ENCODE measurements around the gene ACHE.
A peak's percentile ranks its signal among the peaks of the same experiment; 100 is the strongest.
"Not testable (repeated sequence)": the region's sequence is repeated elsewhere in the genome, so short reads cannot be mapped to it uniquely, and the experiment has no call there.

ACHE gene
- total RNA-seq: 0.12 to 5.1 (median 0.39) reads per million in 9 experiments

- H3K4me1 Mint-ChIP-seq (ENCODE audit: low read depth in 2 of 2): peaks cover 10 to 16% of the 10 kb centered on the region in 2 donors
- no peak for ATAC-seq (replicated peaks)
- H3K4me3 Mint-ChIP-seq: peak within 1 kb of the TSS; percentile 88 to 93
- H3K27ac Mint-ChIP-seq: peak within 1 kb of the TSS; percentile 76 to 86
- no peaks in the 10 kb centered on the region for H3K9me3 Mint-ChIP-seq
- H3K36me3 Mint-ChIP-seq (ENCODE audit: insufficient read depth): peaks cover 13% of the 10 kb centered on the region
- H3K27me3 Mint-ChIP-seq: peaks cover 51 to 81% of the 10 kb centered on the region in 2 donors
- no peak for DNase-seq
Measured at GRCh38 chr7:100895701-100895955, at the start of gene ACHE. Gene ACHE, minus strand, starts transcription at chr7:100895888. Its CDS starts 1,656 bp downstream, at chr7:100894232.

- no peak overlapping the region for H3K27ac Mint-ChIP-seq
- peaks cover 37% of the 10 kb centered on the region in 2 donors for H3K27me3 Mint-ChIP-seq
- ATAC-seq (replicated peaks): no peak
- no peaks in the 10 kb centered on the region for H3K4me1 Mint-ChIP-seq (ENCODE audit: low read depth in 2 of 2)
- H3K36me3 Mint-ChIP-seq (ENCODE audit: insufficient read depth): no peaks in the 10 kb centered on the region
- H3K4me3 Mint-ChIP-seq: no peak overlapping the region
- no peaks in the 10 kb centered on the region for H3K9me3 Mint-ChIP-seq
- DNase-seq: no peak
Measured at GRCh38 chr7:100944138-100944537, 48.5 kb upstream of the ACHE start.

- H3K4me3 Mint-ChIP-seq: no peak overlapping the region
- H3K4me1 Mint-ChIP-seq (ENCODE audit: low read depth in 2 of 2): no peaks in the 10 kb centered on the region
- no peak overlapping the region for H3K27ac Mint-ChIP-seq
- no peaks in the 10 kb centered on the region for H3K36me3 Mint-ChIP-seq (ENCODE audit: insufficient read depth)
- ATAC-seq (replicated peaks): no peak
- peaks cover 0 to 1% of the 10 kb centered on the region in 2 donors for H3K9me3 Mint-ChIP-seq
- peaks cover 35 to 39% of the 10 kb centered on the region in 2 donors for H3K27me3 Mint-ChIP-seq
- DNase-seq: no peak
Measured at GRCh38 chr7:100943693-100944092, 48.0 kb upstream of the ACHE start.

GRCh38 chr7:100942045-100942774 lies 46.5 kb upstream of the ACHE start:
- H3K27me3 Mint-ChIP-seq: peaks cover 43 to 51% of the 10 kb centered on the region in 2 donors
- no peak overlapping the region for H3K4me3 Mint-ChIP-seq
- no peaks in the 10 kb centered on the region for H3K4me1 Mint-ChIP-seq (ENCODE audit: low read depth in 2 of 2)
- H3K27ac Mint-ChIP-seq: no peak overlapping the region
- no peak for ATAC-seq (replicated peaks)
- H3K9me3 Mint-ChIP-seq: peaks cover 0 to 1% of the 10 kb centered on the region in 2 donors
- no peaks in the 10 kb centered on the region for H3K36me3 Mint-ChIP-seq (ENCODE audit: insufficient read depth)
- DNase-seq: no peak

GRCh38 chr7:100936167-100936566 lies 40.5 kb upstream of the ACHE start:
- H3K27ac Mint-ChIP-seq; DNase-seq; H3K36me3 Mint-ChIP-seq (ENCODE audit: insufficient read depth); ATAC-seq (replicated peaks); H3K4me1 Mint-ChIP-seq (ENCODE audit: low read depth in 2 of 2); H3K9me3 Mint-ChIP-seq; H3K4me3 Mint-ChIP-seq: not testable (repeated sequence)
- H3K27me3 Mint-ChIP-seq: peaks cover 28 to 38% of the 10 kb centered on the region in 2 donors

- H3K4me1 Mint-ChIP-seq (ENCODE audit: low read depth in 2 of 2); ATAC-seq (replicated peaks); H3K9me3 Mint-ChIP-seq; H3K4me3 Mint-ChIP-seq; H3K36me3 Mint-ChIP-seq (ENCODE audit: insufficient read depth); H3K27ac Mint-ChIP-seq; DNase-seq: not testable (repeated sequence)
- H3K27me3 Mint-ChIP-seq: peaks cover 32 to 39% of the 10 kb centered on the region in 2 donors
Measured at GRCh38 chr7:100935381-100935780, 39.7 kb upstream of the ACHE start.

GRCh38 chr7:100933734-100934133 lies 38.0 kb upstream of the ACHE start:
- Mint-ChIP-seq H3K4me1 (ENCODE audit: low read depth in 2 of 2) (peaks cover 0 to 4% of the 10 kb centered on the region in 2 donors), H3K27me3 (peaks cover 32 to 34% of the 10 kb centered on the region in 2 donors)
- ATAC-seq (replicated peaks): no peak

GRCh38 chr7:100929808-100930174 lies 34.1 kb upstream of the ACHE start:
- H3K27me3 Mint-ChIP-seq: peaks cover 17 to 26% of the 10 kb centered on the region in 2 donors
- ATAC-seq (replicated peaks): no peak
- peaks cover 0 to 4% of the 10 kb centered on the region in 2 donors for H3K4me1 Mint-ChIP-seq (ENCODE audit: low read depth in 2 of 2)
- no peak overlapping the region for H3K4me3 Mint-ChIP-seq
- H3K9me3 Mint-ChIP-seq: no peaks in the 10 kb centered on the region
- no peak overlapping the region for H3K27ac Mint-ChIP-seq
- no peak for DNase-seq
- no peaks in the 10 kb centered on the region for H3K36me3 Mint-ChIP-seq (ENCODE audit: insufficient read depth)

More at GRCh38 chr7:100933734-100934133, 38.0 kb upstream of the ACHE start:
- Mint-ChIP-seq H3K9me3 (no peaks in the 10 kb centered on the region), H3K4me3 (no peak overlapping the region), H3K36me3 (ENCODE audit: insufficient read depth) (no peaks in the 10 kb centered on the region), H3K27ac (no peak overlapping the region)
- no peak for DNase-seq

- not testable (repeated sequence) for ATAC-seq (replicated peaks); H3K27ac Mint-ChIP-seq; DNase-seq; H3K9me3 Mint-ChIP-seq; H3K4me1 Mint-ChIP-seq (ENCODE audit: low read depth in 2 of 2); H3K36me3 Mint-ChIP-seq (ENCODE audit: insufficient read depth); H3K4me3 Mint-ChIP-seq
- peaks cover 20 to 24% of the 10 kb centered on the region in 2 donors for H3K27me3 Mint-ChIP-seq
Measured at GRCh38 chr7:100923616-100924015, 27.9 kb upstream of the ACHE start.

GRCh38 chr7:100921039-100921438 lies 25.4 kb upstream of the ACHE start:
- no peak for ATAC-seq (replicated peaks)
- peaks cover 36 to 40% of the 10 kb centered on the region in 2 donors for H3K27me3 Mint-ChIP-seq
- no peaks in the 10 kb centered on the region for H3K9me3 Mint-ChIP-seq
- H3K4me1 Mint-ChIP-seq (ENCODE audit: low read depth in 2 of 2): peaks cover 0 to 1% of the 10 kb centered on the region in 2 donors
- no peak overlapping the region for H3K27ac Mint-ChIP-seq
- no peaks in the 10 kb centered on the region for H3K36me3 Mint-ChIP-seq (ENCODE audit: insufficient read depth)
- H3K4me3 Mint-ChIP-seq: no peak overlapping the region
- DNase-seq: no peak

GRCh38 chr7:100919779-100920437 lies 24.2 kb upstream of the ACHE start:
- H3K27me3 Mint-ChIP-seq: peaks cover 40 to 48% of the 10 kb centered on the region in 2 donors

GRCh38 chr7:100919335-100919734 lies 23.6 kb upstream of the ACHE start:
- not testable (repeated sequence) for DNase-seq; H3K36me3 Mint-ChIP-seq (ENCODE audit: insufficient read depth); H3K4me3 Mint-ChIP-seq; ATAC-seq (replicated peaks); H3K9me3 Mint-ChIP-seq; H3K4me1 Mint-ChIP-seq (ENCODE audit: low read depth in 2 of 2); H3K27ac Mint-ChIP-seq
- H3K27me3 Mint-ChIP-seq: peaks cover 43 to 53% of the 10 kb centered on the region in 2 donors

More at GRCh38 chr7:100919779-100920437, 24.2 kb upstream of the ACHE start:
- not testable (repeated sequence) for H3K27ac Mint-ChIP-seq; H3K9me3 Mint-ChIP-seq; DNase-seq; H3K4me1 Mint-ChIP-seq (ENCODE audit: low read depth in 2 of 2); H3K36me3 Mint-ChIP-seq (ENCODE audit: insufficient read depth); ATAC-seq (replicated peaks); H3K4me3 Mint-ChIP-seq

GRCh38 chr7:100914879-100915447 lies 19.3 kb upstream of the ACHE start:
- DNase-seq (no peak), ATAC-seq (replicated peaks) (no peak)
- H3K27ac Mint-ChIP-seq: no peak overlapping the region
- H3K36me3 Mint-ChIP-seq (ENCODE audit: insufficient read depth): no peaks in the 10 kb centered on the region
- H3K4me3 Mint-ChIP-seq: no peak overlapping the region
- peaks cover 53 to 66% of the 10 kb centered on the region in 2 donors for H3K27me3 Mint-ChIP-seq
- H3K9me3 Mint-ChIP-seq: no peaks in the 10 kb centered on the region
- H3K4me1 Mint-ChIP-seq (ENCODE audit: low read depth in 2 of 2): peaks cover 0 to 1% of the 10 kb centered on the region in 2 donors
